Tibial nerve (tissue), 4 donors: ENCODE measurements around the gene SUCLG2.
"Not testable (repeated sequence)": the region's sequence is repeated elsewhere in the genome, so short reads cannot be mapped to it uniquely, and the experiment has no call there.

Source experiments
- EP300 ChIP-seq, 2 donors: sonication (generic); formaldehyde crosslinking; IDR thresholded peaks; one replicate each; pipeline ENCODE4 v1.6.1; 2017; ENCODE audit warnings: antibody characterized with exemption in 2 of 2, mild to moderate bottlenecking in 1 of 2
- POLR2A ChIP-seq, 2 donors: fragments of 450-650 bp; IDR thresholded peaks; one replicate each; pipeline ENCODE4 v1.6.1; 2017; ENCODE audit warnings: antibody characterized with exemption in 2 of 2, mild to moderate bottlenecking in 2 of 2, moderate library complexity in 2 of 2
- TF ChIP-seq, protein P1 (sequence below), 5 experiments: fragments of 200-600 bp in 3 of 5; fragments of 450-650 bp in 2 of 5; sonication (generic) in 3 of 5; IDR thresholded peaks; one replicate each; pipeline ENCODE4 v1.5.1; 2016 to 2019; ENCODE audit warnings: antibody characterized with exemption in 5 of 5, mild to moderate bottlenecking in 3 of 5, moderate library complexity in 2 of 5

DNA sequence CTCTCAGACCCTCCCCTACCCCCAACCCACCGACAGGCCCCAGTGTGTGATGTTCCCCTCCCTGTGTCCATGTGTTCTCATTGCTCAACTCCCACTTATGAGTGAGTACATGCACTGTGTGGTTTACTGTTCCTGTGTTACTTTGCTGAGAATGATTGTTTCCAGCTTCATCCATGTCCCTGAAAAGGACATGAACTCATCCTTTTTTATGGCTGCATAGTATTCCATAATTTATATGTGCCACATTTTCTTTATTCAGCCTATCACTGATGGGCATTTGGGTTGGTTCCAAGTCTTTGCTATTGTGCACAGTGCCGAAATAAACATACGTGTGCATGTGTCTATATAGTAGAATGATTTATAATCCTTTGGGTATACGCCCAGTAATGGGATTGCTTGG, 117.2 kb downstream of the SUCLG2 start:
- TF ChIP-seq, protein P1, sequence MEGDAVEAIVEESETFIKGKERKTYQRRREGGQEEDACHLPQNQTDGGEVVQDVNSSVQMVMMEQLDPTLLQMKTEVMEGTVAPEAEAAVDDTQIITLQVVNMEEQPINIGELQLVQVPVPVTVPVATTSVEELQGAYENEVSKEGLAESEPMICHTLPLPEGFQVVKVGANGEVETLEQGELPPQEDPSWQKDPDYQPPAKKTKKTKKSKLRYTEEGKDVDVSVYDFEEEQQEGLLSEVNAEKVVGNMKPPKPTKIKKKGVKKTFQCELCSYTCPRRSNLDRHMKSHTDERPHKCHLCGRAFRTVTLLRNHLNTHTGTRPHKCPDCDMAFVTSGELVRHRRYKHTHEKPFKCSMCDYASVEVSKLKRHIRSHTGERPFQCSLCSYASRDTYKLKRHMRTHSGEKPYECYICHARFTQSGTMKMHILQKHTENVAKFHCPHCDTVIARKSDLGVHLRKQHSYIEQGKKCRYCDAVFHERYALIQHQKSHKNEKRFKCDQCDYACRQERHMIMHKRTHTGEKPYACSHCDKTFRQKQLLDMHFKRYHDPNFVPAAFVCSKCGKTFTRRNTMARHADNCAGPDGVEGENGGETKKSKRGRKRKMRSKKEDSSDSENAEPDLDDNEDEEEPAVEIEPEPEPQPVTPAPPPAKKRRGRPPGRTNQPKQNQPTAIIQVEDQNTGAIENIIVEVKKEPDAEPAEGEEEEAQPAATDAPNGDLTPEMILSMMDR (IDR thresholded peaks at IDR 0.05): not testable (repeated sequence)
- not testable (repeated sequence) for TF ChIP-seq EP300, POLR2A (IDR thresholded peaks at IDR 0.05)
